IPS-11a (cell line): ENCODE data around the gene PEPD.
"Not testable (repeated sequence)": the region's sequence is repeated elsewhere in the genome, so short reads cannot be mapped to it uniquely, and the experiment has no call there.

Source experiments
- H3K4me3 ChIP-seq: one replicate; pipeline ENCODE4 v1.5.1; 2013; ENCODE audit warnings: low read depth, low read length, control low read depth

PEPD gene

DNA sequence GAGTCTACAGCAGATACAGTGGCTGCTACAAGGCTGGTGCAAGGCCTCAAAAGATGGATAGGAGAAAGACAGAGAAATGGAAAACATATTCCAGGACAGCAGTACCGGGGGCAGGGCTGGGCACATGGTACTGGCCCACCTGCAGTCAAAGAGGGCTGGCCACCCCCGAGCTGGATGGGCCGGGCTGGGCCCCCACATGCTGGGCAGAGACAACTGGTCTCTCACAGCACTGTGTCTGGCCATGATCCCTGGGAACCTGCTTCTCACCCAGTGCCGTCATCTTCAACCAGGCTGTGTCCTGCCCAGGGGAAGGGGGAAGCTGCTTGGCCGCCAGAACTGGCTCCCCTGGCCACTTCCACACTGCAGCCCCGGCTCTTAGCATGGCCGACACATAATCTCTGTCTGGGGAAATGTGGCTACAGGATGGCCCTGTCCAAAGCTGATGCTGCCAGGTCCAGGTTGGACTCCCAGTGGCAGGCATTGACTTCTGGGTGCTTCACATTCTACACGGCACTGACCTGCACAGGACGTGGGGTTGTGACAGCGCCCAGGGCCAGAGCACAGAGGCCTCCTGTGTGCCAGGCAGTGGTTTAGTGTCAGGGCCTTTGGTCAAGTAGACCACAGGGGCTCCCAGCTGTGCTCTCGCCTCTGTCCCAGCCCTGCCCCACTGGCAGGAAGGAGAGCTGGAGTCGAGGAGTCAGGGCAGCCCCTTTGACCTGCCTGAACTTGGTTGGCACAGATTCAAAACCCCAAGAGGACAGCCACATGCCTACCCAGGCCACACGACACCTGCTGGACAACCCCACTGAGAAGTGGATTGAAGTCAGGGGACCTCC is 21.7 kb downstream of the PEPD start:
- no peak overlapping the region for H3K4me3 ChIP-seq

DNA sequence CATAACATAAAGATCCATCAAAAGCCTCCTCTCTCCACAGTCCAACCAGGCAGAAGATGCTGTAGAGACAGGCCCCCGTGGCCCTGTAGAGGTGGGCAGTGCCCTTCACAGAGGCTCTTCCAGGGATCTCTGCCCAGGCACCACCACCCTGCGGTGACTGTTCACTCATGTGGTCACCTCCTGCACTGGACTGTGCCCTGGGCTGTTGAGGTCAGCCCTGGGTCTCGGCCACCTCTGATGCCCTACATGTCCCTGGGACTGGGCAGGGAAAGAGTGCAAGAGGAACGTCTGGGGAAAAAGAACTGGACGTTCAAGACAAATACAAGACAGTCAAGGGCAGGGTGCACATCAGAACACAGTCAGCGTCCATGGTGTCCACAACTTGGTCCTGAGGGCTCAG is 22.3 kb downstream of the PEPD start:
- no peak overlapping the region for H3K4me3 ChIP-seq

DNA sequence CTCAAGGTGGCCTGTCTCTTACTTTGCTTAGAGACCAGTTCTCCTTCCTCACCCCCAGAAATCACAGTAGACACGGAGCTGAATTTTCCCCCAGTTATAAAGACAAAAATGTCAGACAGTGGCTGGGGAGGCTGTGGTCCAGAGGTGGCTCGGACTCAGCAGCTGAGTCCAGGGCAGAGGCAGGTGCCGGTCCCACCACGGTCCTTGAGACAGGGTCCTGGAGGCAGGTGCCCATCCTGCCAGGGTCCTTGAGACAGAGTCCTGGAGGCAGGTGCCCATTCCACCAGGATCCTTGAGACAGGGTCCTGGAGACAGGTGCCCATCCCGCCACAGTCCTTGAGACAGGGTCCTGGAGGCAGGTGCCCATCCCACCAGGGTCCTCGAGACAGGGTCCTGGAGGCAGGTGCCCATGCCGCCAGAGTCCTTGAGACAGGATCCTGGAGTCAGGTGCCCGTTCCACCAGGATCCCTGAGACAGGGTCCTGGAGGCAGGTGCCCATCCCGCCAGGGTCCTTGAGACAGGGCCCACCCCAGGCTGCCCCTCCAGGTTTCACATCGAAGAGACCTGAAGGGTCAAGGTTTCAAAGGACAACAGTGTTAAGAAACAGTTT is 23.1 kb downstream of the PEPD start:
- H3K4me3 ChIP-seq = no peak overlapping the region

DNA sequence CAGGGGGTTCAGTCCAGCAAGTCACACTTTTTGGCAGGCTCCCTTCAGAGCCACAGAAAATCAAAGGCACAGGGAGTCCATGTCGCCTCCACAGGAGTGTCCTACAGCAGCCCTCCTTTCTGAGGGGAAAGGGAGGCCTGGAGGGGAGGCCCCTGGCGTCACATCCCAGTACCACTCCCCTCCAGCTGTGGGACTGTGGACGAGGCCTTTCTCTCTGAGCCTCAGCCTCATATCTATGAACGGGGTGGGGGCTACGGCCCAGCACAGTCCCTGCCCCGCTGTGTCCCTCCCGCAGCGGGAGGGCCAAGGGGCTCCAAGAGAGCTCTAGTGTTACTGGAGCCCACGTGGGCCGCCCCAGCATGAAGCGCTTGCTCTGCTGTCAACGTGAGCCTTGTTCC is 23.8 kb downstream of the PEPD start:
- no peak overlapping the region for H3K4me3 ChIP-seq

DNA sequence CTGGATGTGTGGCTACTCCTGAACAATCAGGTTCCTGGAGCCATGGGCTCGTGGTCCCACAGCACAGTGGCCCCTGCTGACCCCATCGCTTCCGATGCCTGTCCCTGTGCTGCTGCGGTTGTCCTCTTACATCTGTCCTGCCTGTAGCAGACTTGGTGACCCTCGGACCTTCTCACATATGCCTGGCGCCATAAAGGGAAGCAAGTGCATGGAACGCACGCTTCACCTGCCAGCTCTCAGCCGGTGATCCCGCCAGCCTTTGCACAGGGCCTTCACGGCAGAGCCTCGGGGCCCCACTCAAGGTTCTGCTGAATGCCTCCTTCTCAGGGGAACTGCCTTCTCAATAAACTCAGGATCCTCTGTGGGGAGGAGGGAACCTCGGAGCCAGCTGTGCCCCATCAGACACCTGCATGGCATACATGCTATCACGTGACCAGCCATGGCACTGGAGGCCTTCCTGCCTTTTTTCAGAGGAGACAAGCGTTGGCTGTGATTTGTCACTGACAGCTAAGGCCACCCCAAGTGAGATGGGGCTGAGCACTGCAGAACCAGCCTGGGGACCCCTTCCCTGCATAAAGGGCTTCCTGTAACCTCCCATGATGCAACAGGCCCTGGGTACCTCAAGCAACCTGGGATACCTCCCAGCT is 24.3 kb downstream of the PEPD start:
- no peak overlapping the region for H3K4me3 ChIP-seq

DNA sequence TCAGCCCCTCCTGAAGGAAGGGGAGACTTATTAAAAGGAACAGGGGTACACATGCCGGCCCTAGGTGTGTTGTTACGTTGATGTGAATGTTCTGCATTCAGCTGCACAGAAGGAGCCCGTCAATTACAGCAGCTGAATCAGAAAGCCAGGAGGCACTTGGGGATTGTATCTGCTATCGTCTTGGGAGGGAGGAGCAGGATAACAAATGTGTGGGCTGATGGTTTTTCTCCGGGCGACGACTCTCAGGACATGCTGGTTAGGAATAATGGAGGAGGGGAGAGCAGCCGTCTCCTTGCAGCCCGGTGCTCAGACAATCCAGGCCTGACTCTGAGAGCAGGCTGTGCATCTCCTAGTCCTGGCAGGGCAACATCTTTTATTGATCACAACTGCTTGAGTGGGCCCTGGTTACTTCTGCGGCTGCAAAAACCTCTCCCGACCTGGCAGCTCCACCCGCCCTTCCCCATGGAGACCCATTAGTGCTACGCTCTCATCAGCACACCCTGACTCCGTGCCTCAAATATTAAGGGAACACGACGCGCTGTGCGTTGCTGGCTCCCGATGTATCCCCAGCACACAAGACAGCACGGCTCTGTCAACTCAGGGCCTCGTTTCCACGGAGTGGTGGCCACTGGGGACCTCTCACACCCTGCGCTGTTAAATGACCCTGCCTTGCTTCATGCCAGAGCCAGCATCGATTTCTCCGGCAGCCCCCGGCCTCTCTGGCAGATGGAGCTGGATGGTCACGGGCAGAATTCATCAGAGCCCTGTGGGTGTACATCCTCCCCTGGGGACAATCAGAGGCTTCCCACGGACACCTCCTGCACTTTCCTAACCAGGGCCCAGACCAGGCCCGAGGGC is 25.3 kb downstream of the PEPD start:
- H3K4me3 ChIP-seq = no peak overlapping the region

DNA sequence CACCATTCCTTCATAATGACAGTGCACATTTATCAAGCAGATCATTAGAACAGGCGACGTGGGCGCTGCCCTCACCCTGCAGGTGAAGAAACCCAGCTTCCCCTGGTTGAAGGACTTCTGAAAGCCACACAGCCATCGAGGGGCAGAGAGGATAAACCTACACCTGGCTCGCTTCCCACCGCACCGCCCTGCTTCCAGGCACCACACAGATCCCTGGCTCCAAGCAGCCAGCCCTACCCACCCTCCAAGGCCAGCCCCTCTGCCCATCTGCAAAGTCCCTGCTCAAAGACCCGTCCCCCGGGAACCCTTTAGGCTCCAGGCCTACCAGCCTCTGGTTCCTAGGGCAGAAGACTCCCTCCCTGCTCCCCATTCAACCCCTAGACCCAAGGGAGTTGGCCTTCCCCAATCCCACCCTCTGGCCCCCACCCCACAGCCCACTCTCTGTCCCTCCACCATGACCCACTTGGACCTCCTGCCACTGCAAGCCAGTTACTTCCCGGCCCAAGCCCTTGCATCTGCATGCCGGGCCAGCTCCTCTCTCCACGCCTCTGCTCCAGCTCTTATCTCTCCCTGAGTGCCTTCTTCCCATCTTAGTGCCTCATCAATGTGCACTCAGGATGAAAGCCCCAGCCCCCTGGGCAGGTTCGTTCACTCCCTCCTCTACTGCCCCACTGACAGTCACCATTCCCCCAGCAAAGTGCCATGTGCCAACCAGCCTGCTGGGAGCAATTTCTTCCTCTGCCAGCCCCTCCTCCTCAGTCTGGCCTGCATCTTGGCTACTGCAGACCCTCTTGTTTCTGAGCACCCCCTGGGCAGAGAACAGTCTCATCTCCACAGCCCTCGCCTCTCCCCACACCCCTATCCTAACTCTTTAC is 28.0 kb downstream of the PEPD start:
- H3K4me3 ChIP-seq = no peak overlapping the region

DNA sequence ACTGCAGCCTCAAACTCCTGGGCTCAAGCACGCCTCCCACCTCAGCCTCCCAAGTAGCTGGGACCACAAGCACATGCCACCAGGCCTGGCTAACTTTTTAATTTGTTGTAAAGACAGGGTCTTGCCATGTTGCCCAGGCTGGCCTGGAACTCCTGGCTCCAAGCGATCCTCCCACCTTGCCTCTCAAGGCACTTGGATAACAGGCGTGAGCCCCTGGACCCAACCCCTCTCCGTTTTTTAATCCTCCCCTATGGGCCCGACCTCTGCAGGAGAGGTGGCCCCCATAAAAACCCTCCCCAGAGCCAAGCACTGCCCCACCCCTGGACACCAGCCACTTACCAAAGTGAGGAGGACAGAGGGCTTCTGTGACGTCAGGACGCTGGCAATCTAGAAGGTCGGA is 28.6 kb downstream of the PEPD start:
- H3K4me3 ChIP-seq = no peak overlapping the region

DNA sequence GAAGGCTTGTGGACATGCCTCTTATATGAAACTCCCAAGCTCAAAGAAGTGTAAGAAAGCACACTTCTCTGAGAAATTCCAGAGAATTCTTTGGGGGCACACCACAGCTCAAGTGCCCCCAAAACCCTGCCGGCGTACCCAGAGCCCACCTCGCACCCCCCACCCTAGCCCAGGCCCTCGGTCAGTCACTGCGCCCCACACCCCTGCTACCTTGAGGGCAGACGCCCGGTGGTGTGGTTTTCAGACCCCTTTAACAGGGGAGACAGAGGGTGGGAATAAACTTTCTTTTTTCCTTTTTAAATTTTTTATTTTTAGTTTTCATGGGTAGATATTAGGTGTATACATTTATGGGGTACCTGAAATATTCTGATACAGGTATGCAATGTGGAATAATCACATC is 29.5 kb downstream of the PEPD start:
- H3K4me3 ChIP-seq = no peak overlapping the region

DNA sequence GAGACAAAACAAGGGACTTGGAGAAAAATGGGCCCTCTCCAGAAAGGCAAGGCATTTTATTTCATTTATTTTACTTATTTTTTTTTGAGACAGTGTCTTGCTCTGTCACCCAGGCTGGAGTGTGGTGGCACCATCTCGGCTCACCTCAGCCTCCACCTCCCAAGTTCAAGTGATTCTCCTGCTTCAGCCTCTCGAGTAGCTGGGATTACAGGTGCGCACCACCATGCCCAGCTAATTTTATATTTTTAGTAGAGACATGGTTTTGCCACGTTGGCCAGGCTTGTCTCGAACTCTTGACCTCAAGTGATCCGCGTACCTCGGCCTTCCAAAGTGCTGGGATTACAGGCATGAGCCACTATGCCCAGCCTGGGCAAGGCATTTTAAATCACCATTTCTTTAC is 31.0 kb downstream of the PEPD start:
- not testable (repeated sequence) for H3K4me3 ChIP-seq

DNA sequence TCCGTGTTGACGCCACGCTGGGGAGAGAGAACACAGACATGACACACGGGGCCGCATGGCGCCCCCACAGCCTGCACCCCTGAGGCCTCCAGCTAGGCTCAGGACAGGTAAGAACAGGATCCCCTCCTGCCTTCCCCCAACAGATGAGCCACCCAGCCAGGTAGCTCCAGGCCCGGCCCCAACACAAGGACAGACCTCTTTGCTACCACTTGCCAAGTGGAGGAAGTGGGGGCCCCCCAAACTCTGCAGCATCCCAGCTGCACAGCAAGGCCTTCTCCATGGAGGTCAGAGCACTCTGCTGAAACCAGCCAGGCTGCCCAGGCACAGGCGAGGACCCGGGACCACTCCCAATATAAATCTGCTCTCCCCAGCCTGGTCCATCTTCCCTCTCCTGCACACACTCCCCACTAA is 31.5 kb downstream of the PEPD start:
- H3K4me3 ChIP-seq = no peak overlapping the region

DNA sequence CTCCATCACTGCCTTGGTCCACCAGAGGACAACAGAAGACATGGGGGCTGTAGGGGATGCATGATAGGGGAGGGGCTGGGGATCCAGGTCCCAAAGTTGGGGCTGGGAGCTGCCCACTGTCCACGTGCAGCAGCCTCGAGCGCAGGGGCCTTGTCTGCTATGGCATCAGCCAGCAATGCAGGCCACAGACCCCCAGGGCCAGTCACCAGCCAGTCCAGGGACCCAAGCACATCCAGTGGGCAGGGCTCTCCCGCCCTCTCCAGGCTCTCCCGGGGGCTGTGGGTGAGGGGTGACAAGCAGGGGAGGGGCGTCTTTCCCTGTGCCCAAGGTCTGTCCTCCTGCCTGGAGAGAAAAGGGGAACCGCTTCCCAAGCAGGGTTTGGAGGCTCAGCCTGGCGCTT is 32.8 kb downstream of the PEPD start:
- H3K4me3 ChIP-seq = no peak overlapping the region

DNA sequence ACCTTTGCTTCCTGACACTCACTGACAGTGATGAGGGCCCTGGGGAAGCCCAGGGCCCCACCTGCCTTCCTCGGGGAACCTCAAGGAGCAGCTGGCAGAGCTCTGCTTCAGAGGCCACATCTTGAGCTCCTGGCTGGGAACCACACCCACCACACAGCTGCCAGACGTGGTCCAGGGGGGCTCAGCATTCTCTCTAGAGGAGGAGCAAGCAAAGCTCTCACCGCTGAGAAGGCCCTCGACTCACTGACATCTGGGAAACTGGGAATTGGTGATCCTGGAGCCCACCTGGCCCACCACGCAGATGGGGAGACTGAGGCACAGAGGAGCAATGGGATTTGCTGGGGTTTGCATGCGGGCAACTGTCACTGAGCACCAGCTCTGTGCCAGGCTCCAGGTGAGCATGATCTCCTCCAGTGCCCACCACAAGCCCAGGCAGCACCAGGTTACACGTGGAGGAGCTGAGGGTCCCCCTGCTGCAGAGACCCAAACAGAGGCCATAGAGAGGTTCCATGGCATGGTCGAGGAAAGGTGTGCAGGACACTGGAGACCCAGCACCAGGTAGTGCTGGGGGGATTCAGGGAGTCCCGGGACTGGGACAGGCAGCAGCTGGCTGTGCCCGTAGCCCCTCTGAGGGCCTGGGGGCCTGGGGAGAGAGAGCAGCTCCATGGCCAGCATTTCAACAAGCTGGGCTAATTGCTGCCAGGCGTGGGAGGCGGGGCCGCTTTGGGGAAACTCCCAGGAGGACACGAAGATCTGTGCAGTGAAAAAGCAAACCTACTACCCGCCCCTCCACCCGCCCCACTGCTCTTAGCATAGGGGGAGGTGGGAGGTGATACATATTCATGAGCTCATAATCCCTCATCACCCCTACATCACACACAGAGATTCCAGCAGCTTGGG is 33.4 kb downstream of the PEPD start:
- no peak overlapping the region for H3K4me3 ChIP-seq

DNA sequence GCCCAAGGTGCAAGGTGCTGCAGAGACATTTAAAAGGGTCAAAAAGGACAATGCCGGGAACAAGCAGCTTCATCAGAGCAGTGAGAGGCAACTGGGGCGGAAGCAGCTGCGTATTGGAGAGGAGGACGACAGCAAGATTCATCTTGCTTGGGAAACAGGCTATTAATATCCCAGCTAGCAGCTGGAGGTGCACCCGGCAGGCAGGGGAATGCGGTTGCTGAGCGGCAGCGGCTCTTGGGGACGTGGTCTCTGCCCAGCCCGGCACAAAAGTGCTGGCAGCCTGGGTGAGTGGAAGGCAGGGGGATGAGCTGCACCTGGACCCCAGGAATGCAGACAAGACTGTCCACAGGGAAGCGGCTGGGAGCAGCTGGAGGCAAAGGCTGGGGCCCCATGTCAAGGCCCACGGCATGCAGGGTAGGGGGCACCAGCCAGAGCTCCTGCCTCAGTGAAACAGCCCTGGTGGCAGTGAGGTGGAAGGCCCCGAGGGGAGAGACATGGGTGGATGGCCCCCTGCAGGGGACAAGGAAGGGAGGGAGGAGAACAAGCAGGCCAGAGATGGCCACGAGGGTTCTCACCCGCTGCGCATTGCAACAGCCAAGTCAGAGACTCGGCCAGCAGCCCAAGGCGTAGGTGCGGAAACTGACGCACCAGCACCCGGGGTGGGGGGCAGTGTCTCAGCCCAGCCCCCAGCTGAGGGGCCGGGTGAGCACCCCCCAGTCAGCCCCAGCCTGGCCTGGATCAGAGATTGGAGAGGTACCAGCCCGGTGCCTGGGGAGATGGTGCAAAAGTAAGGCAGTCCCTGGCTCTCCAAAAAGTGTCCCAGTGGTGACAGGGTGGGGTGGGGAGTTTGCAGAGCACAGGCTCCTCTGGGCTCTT is 34.4 kb downstream of the PEPD start:
- H3K4me3 ChIP-seq = no peak overlapping the region

DNA sequence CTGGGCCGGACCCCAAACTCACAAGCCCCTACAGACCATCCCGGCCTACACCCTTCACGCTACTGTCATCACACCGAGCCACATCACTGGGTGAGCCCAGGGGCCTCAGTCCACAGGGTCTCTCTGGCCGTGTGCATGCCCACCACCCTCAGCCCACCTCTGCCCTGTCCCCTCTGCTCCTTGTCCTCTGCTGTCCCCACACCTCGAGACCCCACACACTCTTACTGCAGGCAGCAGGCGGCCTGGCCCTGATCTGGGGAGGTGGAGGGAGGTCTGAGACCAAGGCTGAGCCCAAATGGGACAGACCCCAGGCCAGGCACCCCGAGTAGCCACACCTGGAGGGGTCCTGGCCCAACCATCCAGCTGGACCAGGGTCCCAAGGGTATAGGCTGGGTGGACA is 35.2 kb downstream of the PEPD start:
- no peak overlapping the region for H3K4me3 ChIP-seq

DNA sequence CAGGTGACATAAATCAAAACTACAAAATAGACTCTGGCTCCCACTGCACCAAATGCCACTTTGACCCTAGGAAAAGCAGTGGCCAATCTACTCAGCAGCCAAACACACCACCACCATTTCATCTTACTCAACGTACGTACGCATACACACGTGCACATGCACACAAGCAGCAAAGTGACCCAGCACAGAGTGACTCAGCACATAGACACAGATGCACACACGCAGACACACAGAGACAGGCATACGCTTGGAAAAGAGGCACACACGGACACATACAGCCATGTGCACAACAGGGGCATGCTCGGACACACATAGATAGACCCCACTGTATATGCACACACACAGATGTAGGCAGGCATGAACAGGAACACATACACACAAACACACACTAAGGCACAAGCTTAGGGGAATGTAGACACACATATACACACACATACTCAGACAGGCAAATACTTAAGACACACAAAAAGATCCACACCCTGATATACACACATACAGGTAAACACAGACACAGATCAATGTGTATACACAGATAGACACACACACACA is 37.3 kb downstream of the PEPD start:
- no peak overlapping the region for H3K4me3 ChIP-seq

DNA sequence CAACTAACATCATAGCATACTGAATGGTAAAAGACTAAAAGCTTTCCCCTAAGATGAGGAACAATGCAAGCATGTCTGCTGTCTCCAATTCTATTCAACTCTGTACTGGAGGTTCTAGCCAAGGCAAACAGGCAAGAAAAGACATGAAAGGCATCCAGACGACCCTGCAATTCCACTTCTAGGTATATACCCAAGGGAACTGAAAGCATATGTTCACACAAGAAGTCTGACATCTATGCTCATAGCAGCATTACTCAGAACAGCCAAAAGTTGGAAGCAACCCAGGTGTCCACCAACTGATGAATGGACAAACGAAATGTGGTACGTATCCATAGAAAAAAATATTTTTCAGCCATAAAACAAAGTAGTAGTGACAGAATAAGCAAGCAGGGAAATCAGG is 39.1 kb downstream of the PEPD start:
- no peak overlapping the region for H3K4me3 ChIP-seq

DNA sequence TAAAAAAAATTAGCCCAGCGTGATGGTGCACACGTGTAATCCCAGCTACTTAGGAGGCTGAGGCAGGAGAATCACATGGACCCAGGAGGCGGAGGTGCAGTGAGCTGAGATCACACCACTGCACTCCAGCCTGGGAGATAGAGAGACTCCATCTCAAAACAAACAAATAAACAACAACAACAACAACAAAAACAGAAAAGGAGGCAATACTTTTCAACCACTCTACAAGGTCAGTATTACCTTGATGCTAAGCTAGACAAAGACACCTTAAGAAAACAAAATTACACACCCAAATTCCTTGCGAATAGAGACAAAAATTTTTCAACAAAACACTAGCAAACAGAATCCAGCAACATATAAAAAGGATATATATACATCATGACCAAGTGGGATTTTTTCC is 39.7 kb downstream of the PEPD start:
- H3K4me3 ChIP-seq = no peak overlapping the region
